Measurements from ENCODE around the gene SHKBP1. TPM values are rescaled to one million over a fixed set of nuclear protein-coding genes. Genes with fewer than 3 reads are reported as not detected.

SHKBP1 gene
- total and polyA plus RNA-seq, 2 of the 4 experiments (the other 2 are of a cell fraction), result 15.6 to 94.0 TPM

DNA sequence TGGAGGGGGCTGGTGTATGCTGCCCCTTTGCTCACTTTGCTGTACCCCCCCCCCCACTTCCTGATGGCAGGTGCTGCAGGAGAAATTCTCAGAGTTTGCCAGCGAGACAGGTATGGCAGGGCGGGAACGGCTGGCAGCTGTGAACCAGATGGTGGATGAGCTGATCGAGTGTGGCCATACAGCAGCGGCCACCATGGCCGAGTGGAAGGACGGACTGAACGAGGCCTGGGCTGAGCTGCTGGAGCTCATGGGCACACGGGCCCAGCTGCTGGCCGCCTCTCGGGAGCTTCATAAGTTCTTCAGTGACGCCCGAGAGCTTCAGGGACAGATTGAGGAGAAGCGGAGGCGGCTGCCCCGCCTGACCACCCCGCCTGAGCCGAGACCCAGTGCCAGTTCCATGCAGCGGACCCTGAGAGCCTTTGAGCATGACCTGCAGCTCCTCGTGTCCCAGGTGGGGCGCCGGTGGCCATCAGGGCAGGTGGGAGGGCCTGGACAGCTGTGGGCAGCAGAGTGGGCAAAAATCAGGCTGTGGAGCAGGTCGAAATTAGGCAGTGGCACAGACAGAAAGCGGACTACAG lies 19.6 kb upstream of the SHKBP1 start:
- intact Hi-C loops (cut with micrococcal nuclease) (no loop called here), in situ Hi-C loops (cut with MboI; ENCODE audit: low sequenced_read_pairs) (no loop called here), dilution Hi-C loops (cut with HindIII; ENCODE audit: low sequenced_read_pairs, unreplicated experiment) (no loop called here)
- Histone ChIP-seq H3K4ac (ENCODE audit: low read depth, low read length) (no peak overlapping the region), H4K5ac (ENCODE audit: low read depth, low read length) (no peak overlapping the region), H3K36me3 (ENCODE audit: control insufficient read depth, insufficient read depth, low read length) (no peaks in the 10 kb centered on the region), H2AK9ac (replicated peaks; ENCODE audit: low read depth, low read length, poor library complexity) (no peak overlapping the region), H3K9me3 (ENCODE audit: control insufficient read depth, insufficient read depth, low read length) (no peaks in the 10 kb centered on the region; the same call in 1 of the 2 replicates), H2AK5ac (ENCODE audit: low read depth, low read length) (no peak overlapping the region), H3K4me1 (ENCODE audit: control insufficient read depth, insufficient read depth, low read length) (no peaks in the 10 kb centered on the region), H3K14ac (replicated peaks; ENCODE audit: low read depth, low read length) (no peak overlapping the region), H3K9me1 (ENCODE audit: insufficient read depth, low read length) (no peaks in the 10 kb centered on the region), H2AFZ (replicated peaks; ENCODE audit: low read length, poor library complexity) (no peak overlapping the region), H4K20me1 (ENCODE audit: insufficient read depth, low read length) (no peaks in the 10 kb centered on the region), H3K4me3 (ENCODE audit: insufficient read depth, low read depth, low read length) (no peak overlapping the region), H3K23ac (ENCODE audit: low read depth, low read length) (no peak overlapping the region), H3K4me2 (ENCODE audit: low read depth, low read length) (no peak overlapping the region), H3K18ac (ENCODE audit: low read depth, low read length) (no peak overlapping the region), H2BK5ac (ENCODE audit: low read depth, low read length, poor library complexity, severe bottlenecking) (no peak overlapping the region), H3K27me3 (ENCODE audit: control insufficient read depth, insufficient read depth, low read length) (peaks cover 61% of the 10 kb centered on the region), H2BK15ac (ENCODE audit: low read depth, low read length) (no peak overlapping the region), H4K91ac (ENCODE audit: insufficient read depth, low read depth, low read length) (no peak overlapping the region), H3K56ac (ENCODE audit: extremely low read depth, insufficient read depth, low read length) (no peak overlapping the region), H2BK20ac (ENCODE audit: low read depth, low read length) (no peak overlapping the region), H4K8ac (ENCODE audit: low read depth in 2 of 2, low read length in 2 of 2) (no peak overlapping the region), H3K27ac (ENCODE audit: insufficient read depth, low read length) (no peak overlapping the region), H3K79me1 (ENCODE audit: low read depth in 1 of 2, low read length in 2 of 2) (no peaks in the 10 kb centered on the region), H2BK120ac (ENCODE audit: low read depth, low read length) (no peak overlapping the region), H3K9ac (ENCODE audit: low read depth, low read length) (no peak overlapping the region)
- ChIA-PET POLR2A (ENCODE audit: unreplicated experiment) (no interaction called here), CTCF (no interaction called here)
- 72% methylated on average over 23 of the region's 24 CpGs; no CpG with 5 or more reads in 1 of the 2 experiments for WGBS, 2 experiments (ENCODE audit: extremely low coverage in 2 of 2, insufficient read length in 1 of 2)
- DNase-seq (no peak), ATAC-seq (ENCODE audit: low read depth) (no peak)
- BruUV-seq (replicated peaks), result no TSS peak
- TF ChIP-seq MAFK (IDR thresholded peaks at IDR 0.05; ENCODE audit: low read depth, low read length) (no peak), CTCF (conservative IDR thresholded peaks at IDR 0.05; ENCODE audit: low read depth, low read length) (no peak), CHD1 (IDR thresholded peaks at IDR 0.05; ENCODE audit: low read depth, low read length) (no peak), FOS (IDR thresholded peaks at IDR 0.05; ENCODE audit: low read depth, low read length) (no peak), MXI1 (IDR thresholded peaks at IDR 0.05; ENCODE audit: borderline replicate concordance, low read depth, low read length) (no peak), NFE2L2 (IDR thresholded peaks at IDR 0.05; ENCODE audit: low read depth, low read length) (no peak), BHLHE40 (IDR thresholded peaks at IDR 0.05; ENCODE audit: low read depth, low read length) (no peak), RFX5 (IDR thresholded peaks at IDR 0.05; ENCODE audit: low read depth, low read length) (no peak), POLR2A (IDR thresholded peaks at IDR 0.05; ENCODE audit: low read depth, low read length) (no peak)
- TF ChIP-seq, protein P1, sequence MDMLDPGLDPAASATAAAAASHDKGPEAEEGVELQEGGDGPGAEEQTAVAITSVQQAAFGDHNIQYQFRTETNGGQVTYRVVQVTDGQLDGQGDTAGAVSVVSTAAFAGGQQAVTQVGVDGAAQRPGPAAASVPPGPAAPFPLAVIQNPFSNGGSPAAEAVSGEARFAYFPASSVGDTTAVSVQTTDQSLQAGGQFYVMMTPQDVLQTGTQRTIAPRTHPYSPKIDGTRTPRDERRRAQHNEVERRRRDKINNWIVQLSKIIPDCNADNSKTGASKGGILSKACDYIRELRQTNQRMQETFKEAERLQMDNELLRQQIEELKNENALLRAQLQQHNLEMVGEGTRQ (IDR thresholded peaks at IDR 0.05; ENCODE audit: low read depth, low read length), result no peak

All from IMR-90 (cell line).